ENCODE data around the gene TFEB.

TFEB gene

GRCh38 chr6:41652866-41653652 is 82.3 kb downstream of the TFEB start:
- Histone ChIP-seq H3K9me3 (ENCODE audit: control insufficient read depth, insufficient read depth, low read length) (no peaks in the 10 kb centered on the region), H3F3A (ENCODE audit: control insufficient read depth, insufficient read depth) (no peaks in the 10 kb centered on the region), H3K79me2 (ENCODE audit: control insufficient read depth, low read length) (no peaks in the 10 kb centered on the region), H4K20me1 (ENCODE audit: control insufficient read depth, insufficient read depth, low read depth, low read length) (no peaks in the 10 kb centered on the region), H3K27me3 (ENCODE audit: control insufficient read depth, low read length) (peaks cover 9% of the 10 kb centered on the region; the same call in 1 of the 2 replicates), H3K4me2 (ENCODE audit: low read length) (no peak overlapping the region), H3K4me3 (ENCODE audit: low read length) (no peak overlapping the region), H3K9me2 (replicated peaks; ENCODE audit: control insufficient read depth, low read length) (no peaks in the 10 kb centered on the region), H3K27ac (ENCODE audit: low read depth, low read length) (no peak overlapping the region), H3K4me1 (ENCODE audit: control insufficient read depth, low read length) (no peaks in the 10 kb centered on the region), H3K36me3 (ENCODE audit: control insufficient read depth, low read length) (no peaks in the 10 kb centered on the region)
- TF ChIP-seq EZH2phosphoT487 (IDR thresholded peaks at IDR 0.05; ENCODE audit: borderline replicate concordance, low read length) (no peak), CTCF (IDR thresholded peaks at IDR 0.05; ENCODE audit: low read depth, low read length, poor library complexity, severe bottlenecking) (no peak)

GRCh38 chr6:41651962-41652657 is 83.3 kb downstream of the TFEB start:
- Histone ChIP-seq H3K9me2 (replicated peaks; ENCODE audit: control insufficient read depth, low read length) (no peaks in the 10 kb centered on the region), H4K20me1 (ENCODE audit: control insufficient read depth, insufficient read depth, low read depth, low read length) (no peaks in the 10 kb centered on the region), H3K79me2 (ENCODE audit: control insufficient read depth, low read length) (no peaks in the 10 kb centered on the region), H3F3A (ENCODE audit: control insufficient read depth, insufficient read depth) (no peaks in the 10 kb centered on the region), H3K36me3 (ENCODE audit: control insufficient read depth, low read length) (no peaks in the 10 kb centered on the region), H3K9me3 (ENCODE audit: control insufficient read depth, insufficient read depth, low read length) (no peaks in the 10 kb centered on the region), H3K4me1 (ENCODE audit: control insufficient read depth, low read length) (no peaks in the 10 kb centered on the region), H3K27me3 (ENCODE audit: control insufficient read depth, low read length) (peaks cover 9% of the 10 kb centered on the region; the same call in 1 of the 2 replicates), H3K4me2 (ENCODE audit: low read length) (no peak overlapping the region), H3K4me3 (ENCODE audit: low read length) (no peak overlapping the region), H3K27ac (ENCODE audit: low read depth, low read length) (no peak overlapping the region)
- no peak for TF ChIP-seq CTCF (IDR thresholded peaks at IDR 0.05; ENCODE audit: low read depth, low read length, poor library complexity, severe bottlenecking)

GRCh38 chr6:41651246-41651961 is 84.0 kb downstream of the TFEB start:
- TF ChIP-seq EZH2phosphoT487 (IDR thresholded peaks at IDR 0.05; ENCODE audit: borderline replicate concordance, low read length) (no peak), CTCF (IDR thresholded peaks at IDR 0.05; ENCODE audit: low read depth, low read length, poor library complexity, severe bottlenecking) (no peak)
- Histone ChIP-seq H3F3A (ENCODE audit: control insufficient read depth, insufficient read depth) (no peaks in the 10 kb centered on the region), H3K79me2 (ENCODE audit: control insufficient read depth, low read length) (no peaks in the 10 kb centered on the region), H3K9me2 (replicated peaks; ENCODE audit: control insufficient read depth, low read length) (no peaks in the 10 kb centered on the region), H3K4me3 (ENCODE audit: low read length) (no peak overlapping the region), H3K36me3 (ENCODE audit: control insufficient read depth, low read length) (no peaks in the 10 kb centered on the region), H3K27me3 (ENCODE audit: control insufficient read depth, low read length) (peaks cover 9% of the 10 kb centered on the region; the same call in 1 of the 2 replicates), H4K20me1 (ENCODE audit: control insufficient read depth, insufficient read depth, low read depth, low read length) (no peaks in the 10 kb centered on the region), H3K4me2 (ENCODE audit: low read length) (no peak overlapping the region), H3K9me3 (ENCODE audit: control insufficient read depth, insufficient read depth, low read length) (no peaks in the 10 kb centered on the region), H3K27ac (ENCODE audit: low read depth, low read length) (no peak overlapping the region), H3K4me1 (ENCODE audit: control insufficient read depth, low read length) (no peaks in the 10 kb centered on the region)

Measured in DOHH2 (cell line).